HEK293 (cell line): ENCODE data around the gene CACNA1H.
A peak's percentile ranks its signal among the peaks of the same experiment; 100 is the strongest.

Experiments used
- BCL11A ChIP-seq: fragments of 450-650 bp; formaldehyde crosslinking; IDR thresholded peaks from 2 replicates; pipeline ENCODE4 v1.5.1; 2016; ENCODE audit warnings: low read depth, missing biosample characterization, missing genetic modification characterization
- BCL6B ChIP-seq: fragments of 450-650 bp; formaldehyde crosslinking; IDR thresholded peaks from 2 replicates; pipeline ENCODE4 v1.5.1; 2017; ENCODE audit warnings: missing biosample characterization, missing genetic modification characterization
- GLIS2 ChIP-seq: fragments of 450-650 bp; formaldehyde crosslinking; IDR thresholded peaks from 2 replicates; pipeline ENCODE4 v1.5.1; 2016; ENCODE audit warnings: missing biosample characterization, missing genetic modification characterization
- KLF16 ChIP-seq: fragments of 450-650 bp; formaldehyde crosslinking; IDR thresholded peaks from 2 replicates; pipeline ENCODE4 v1.5.1; 2017; ENCODE audit warnings: missing biosample characterization, missing genetic modification characterization
- PATZ1 ChIP-seq: fragments of 450-650 bp; formaldehyde crosslinking; IDR thresholded peaks from 2 replicates; pipeline ENCODE4 v1.5.1; 2016; ENCODE audit warnings: missing biosample characterization, missing genetic modification characterization
- PRDM10 ChIP-seq: fragments of 450-650 bp; formaldehyde crosslinking; IDR thresholded peaks from 2 replicates; pipeline ENCODE4 v1.5.1; 2016; ENCODE audit warnings: missing biosample characterization, missing genetic modification characterization
- PRDM6 ChIP-seq: fragments of 450-650 bp; formaldehyde crosslinking; IDR thresholded peaks from 2 replicates; pipeline ENCODE4 v1.5.1; 2017; ENCODE audit warnings: missing biosample characterization, missing genetic modification characterization
- SCRT2 ChIP-seq: fragments of 450-650 bp; formaldehyde crosslinking; IDR thresholded peaks from 2 replicates; pipeline ENCODE4 v1.5.1; 2016; ENCODE audit warnings: missing biosample characterization, missing genetic modification characterization
- SP2 ChIP-seq: fragments of 450-650 bp; formaldehyde crosslinking; IDR thresholded peaks from 2 replicates; pipeline ENCODE4 v1.5.1; 2016; ENCODE audit warnings: missing biosample characterization, missing genetic modification characterization
- WT1 ChIP-seq: fragments of 450-650 bp; formaldehyde crosslinking; IDR thresholded peaks from 2 replicates; pipeline ENCODE4 v1.5.1; 2016; ENCODE audit warnings: missing biosample characterization, missing genetic modification characterization
- ZEB2 ChIP-seq: fragments of 450-650 bp; formaldehyde crosslinking; IDR thresholded peaks from 2 replicates; pipeline ENCODE4 v1.5.1; 2016; ENCODE audit warnings: missing biosample characterization, missing genetic modification characterization
- ZNF157 ChIP-seq: fragments of 450-650 bp; formaldehyde crosslinking; IDR thresholded peaks from 2 replicates; pipeline ENCODE4 v1.5.1; 2016; ENCODE audit warnings: missing biosample characterization, missing genetic modification characterization
- ZNF214 ChIP-seq: fragments of 450-650 bp; formaldehyde crosslinking; IDR thresholded peaks from 2 replicates; pipeline ENCODE4 v1.5.1; 2017; ENCODE audit warnings: missing biosample characterization, mild to moderate bottlenecking, missing genetic modification characterization, borderline replicate concordance
- ZNF239 ChIP-seq: fragments of 450-650 bp; formaldehyde crosslinking; IDR thresholded peaks from 2 replicates; pipeline ENCODE4 v1.5.1; 2016; ENCODE audit warnings: missing biosample characterization, missing genetic modification characterization
- ZNF280D ChIP-seq: fragments of 450-650 bp; formaldehyde crosslinking; IDR thresholded peaks from 2 replicates; pipeline ENCODE4 v1.5.1; 2016; ENCODE audit warnings: missing biosample characterization, missing genetic modification characterization
- ZNF335 ChIP-seq: fragments of 450-650 bp; formaldehyde crosslinking; conservative IDR thresholded peaks from 2 replicates; pipeline ENCODE4 v1.5.1; 2016; ENCODE audit warnings: missing biosample characterization, missing genetic modification characterization
- ZNF391 ChIP-seq: fragments of 450-650 bp; formaldehyde crosslinking; IDR thresholded peaks from 2 replicates; pipeline ENCODE4 v1.5.1; 2016; ENCODE audit warnings: low read depth, missing biosample characterization, missing genetic modification characterization, borderline replicate concordance
- ZNF416 ChIP-seq: fragments of 450-650 bp; formaldehyde crosslinking; IDR thresholded peaks from 2 replicates; pipeline ENCODE4 v1.5.1; 2016; ENCODE audit warnings: missing biosample characterization, missing genetic modification characterization
- ZNF510 ChIP-seq: fragments of 450-650 bp; formaldehyde crosslinking; IDR thresholded peaks from 2 replicates; pipeline ENCODE4 v1.5.1; 2018; ENCODE audit warnings: mild to moderate bottlenecking, missing genetic modification characterization, missing biosample characterization; ENCODE audit not compliant: insufficient replicate concordance
- ZNF560 ChIP-seq: fragments of 450-650 bp; formaldehyde crosslinking; IDR thresholded peaks from 2 replicates; pipeline ENCODE4 v1.5.1; 2017; ENCODE audit warnings: missing biosample characterization, missing genetic modification characterization, borderline replicate concordance
- ZNF596 ChIP-seq: fragments of 450-650 bp; IDR thresholded peaks from 2 replicates; pipeline ENCODE4 v1.5.0; 2018; ENCODE audit warnings: missing biosample characterization, mild to moderate bottlenecking, missing genetic modification characterization, moderate library complexity
- ZNF600 ChIP-seq: fragments of 450-650 bp; formaldehyde crosslinking; IDR thresholded peaks from 2 replicates; pipeline ENCODE4 v1.5.1; 2016; ENCODE audit warnings: missing biosample characterization, missing genetic modification characterization
- ZNF629 ChIP-seq: fragments of 450-650 bp; formaldehyde crosslinking; IDR thresholded peaks from 2 replicates; pipeline ENCODE4 v1.5.1; 2017; ENCODE audit warnings: missing biosample characterization, missing genetic modification characterization
- ZNF791 ChIP-seq: fragments of 450-650 bp; formaldehyde crosslinking; IDR thresholded peaks from 2 replicates; pipeline ENCODE4 v1.5.1; 2016; ENCODE audit warnings: missing biosample characterization, missing genetic modification characterization
- ZSCAN30 ChIP-seq: fragments of 450-650 bp; IDR thresholded peaks from 2 replicates; pipeline ENCODE4 v1.5.1; 2018; ENCODE audit warnings: missing biosample characterization, mild to moderate bottlenecking, missing genetic modification characterization, moderate library complexity
- ZSCAN5A ChIP-seq: fragments of 450-650 bp; formaldehyde crosslinking; IDR thresholded peaks from 2 replicates; pipeline ENCODE4 v1.5.1; 2016; ENCODE audit warnings: missing biosample characterization, missing genetic modification characterization

The CACNA1H gene

GRCh38 chr16:1258906-1259759 is 106.2 kb downstream of the CACNA1H start (continued):
- no peak for TF ChIP-seq PRDM10
- TF ChIP-seq PATZ1 (tag by site-specific recombination): peak; percentile 67
- no peak for TF ChIP-seq BCL6B (tag by site-specific recombination)
- no peak for TF ChIP-seq ZNF391
- TF ChIP-seq ZNF214 (tag by site-specific recombination): no peak
- peak; percentile 59 for TF ChIP-seq GLIS2 (tag by site-specific recombination)
- no peak for TF ChIP-seq BCL11A
- peak; percentile 92 for TF ChIP-seq ZNF335 (tag by site-specific recombination)
- peak; percentile 41; the same call in 1 of the 2 replicates for TF ChIP-seq ZNF600 (tag by site-specific recombination)
- TF ChIP-seq ZNF791 (tag by site-specific recombination): no peak
- TF ChIP-seq ZNF416: no peak
- peak; percentile 47; the same call in 1 of the 2 replicates for TF ChIP-seq ZEB2 (tag by site-specific recombination)
- no peak for TF ChIP-seq ZNF157
- no peak for TF ChIP-seq ZNF629 (tag by site-specific recombination)
- no peak for TF ChIP-seq ZNF596
- TF ChIP-seq KLF16: no peak
- TF ChIP-seq ZSCAN5A (tag by site-specific recombination): no peak
- peak; percentile 38; the same call in 1 of the 2 replicates for TF ChIP-seq SP2
- no peak for TF ChIP-seq WT1 (tag by site-specific recombination)
- TF ChIP-seq ZSCAN30 (tag by site-specific recombination): no peak
- no peak for TF ChIP-seq ZNF560
- no peak for TF ChIP-seq PRDM6 (tag by site-specific recombination)
- no peak for TF ChIP-seq ZNF239 (tag by site-specific recombination)
- no peak for TF ChIP-seq ZNF280D (tag by site-specific recombination)
- TF ChIP-seq SCRT2 (tag by site-specific recombination): peak; percentile 79
- no peak for TF ChIP-seq ZNF510 (tag by site-specific recombination)
